ENCODE measurements around the gene UBL3. TPM values are rescaled to one million over a fixed set of nuclear protein-coding genes. Genes with fewer than 3 reads are reported as not detected.

The UBL3 gene
- total RNA-seq, 4 donors from 2014 or later, result 27.8 to 32.4 (median 29.4) TPM

GRCh38 chr13:29849731-29850212, 645 bp downstream of the UBL3 start:
- H3K27me3 ChIP-seq, result no peaks in the 10 kb centered on the region
- H3K27ac ChIP-seq, result peak overlapping the region; percentile 98 to 100 (median 100)
- H3K4me3 ChIP-seq, result peak overlapping the region; percentile 76 to 97 (median 95)
- ATAC-seq (peak; percentile 57 to 62), DNase-seq (peak; percentile 37 to 60)
- intact Hi-C loops (cut with DNase I; ENCODE audit: low total_unique reads), result loop anchor here (1.0 to 10.0 kb wide), 8 partner anchors 32 to 1313 kb away; partner anchors contain the start of genes HSPH1, SLC7A1 and USPL1
- H3K4me1 ChIP-seq, result peaks cover 34 to 36% of the 10 kb centered on the region in 2 donors
- no peak for TF ChIP-seq POLR2A (IDR thresholded peaks at IDR 0.05)
- TF ChIP-seq CTCF (IDR thresholded peaks at IDR 0.05 in 4 of 5, conservative IDR thresholded peaks at IDR 0.05 in 1 of 5), result no peak
- in situ Hi-C loops (cut with MboI; ENCODE audit: low sequenced_read_pairs in 4 of 4), result loop anchor here in 1 of 4 donors (5.0 to 10.0 kb wide), 2 partner anchors 263 to 765 kb away; partner anchors contain the start of gene USPL1
- H3K9me3 ChIP-seq, result no peaks in the 10 kb centered on the region
- H3K36me3 ChIP-seq, result no peaks in the 10 kb centered on the region

- intact Hi-C loops (cut with DNase I; ENCODE audit: low total_unique reads) (loop anchor here (1.0 to 10.0 kb wide), 2 partner anchors 254 to 768 kb away; partner anchors contain the start of genes SLC7A1 and USPL1), in situ Hi-C loops (cut with MboI; ENCODE audit: low sequenced_read_pairs in 4 of 4) (loop anchor here in 1 of 4 donors (5.0 to 10.0 kb wide), 2 partner anchors 263 to 766 kb away; partner anchors contain the start of gene USPL1)
- peaks cover 38 to 40% of the 10 kb centered on the region in 2 donors for H3K4me1 ChIP-seq
- H3K4me3 ChIP-seq, result peak overlapping the region; percentile 76 to 97 (median 95)
- H3K27ac ChIP-seq, result peak overlapping the region; percentile 98 to 100 (median 100)
- DNase-seq (no peak), ATAC-seq (peak; percentile 14 to 25)
- no peaks in the 10 kb centered on the region for H3K27me3 ChIP-seq
- TF ChIP-seq CTCF (IDR thresholded peaks at IDR 0.05 in 4 of 5, conservative IDR thresholded peaks at IDR 0.05 in 1 of 5) (no peak), POLR2A (IDR thresholded peaks at IDR 0.05) (no peak)
- no peaks in the 10 kb centered on the region for H3K36me3 ChIP-seq
- no peaks in the 10 kb centered on the region for H3K9me3 ChIP-seq
Observed at GRCh38 chr13:29849071-29849631, 1.3 kb downstream of the UBL3 start.

- Histone ChIP-seq H3K27ac (peak overlapping the region; percentile 70 to 100 (median 99)), H3K4me3 (peak overlapping the region; percentile 76 to 97 (median 95)), H3K9me3 (no peaks in the 10 kb centered on the region), H3K4me1 (peaks cover 40 to 50% of the 10 kb centered on the region in 2 donors), H3K27me3 (no peaks in the 10 kb centered on the region), H3K36me3 (no peaks in the 10 kb centered on the region)
- intact Hi-C loops (cut with DNase I; ENCODE audit: low total_unique reads), result loop anchor here (10.0 kb wide), 1 partner anchor 253 kb away; the partner anchor contains the start of gene SLC7A1
- in situ Hi-C loops (cut with MboI; ENCODE audit: low sequenced_read_pairs in 4 of 4), result loop anchor here in 1 of 4 donors (5.0 to 10.0 kb wide), 2 partner anchors 265 to 767 kb away; partner anchors contain the start of gene USPL1
- no peak for TF ChIP-seq CTCF (IDR thresholded peaks at IDR 0.05 in 4 of 5, conservative IDR thresholded peaks at IDR 0.05 in 1 of 5)
- no peak for TF ChIP-seq POLR2A (IDR thresholded peaks at IDR 0.05)
- DNase-seq, result no peak
- no peak for ATAC-seq
Observed at GRCh38 chr13:29847501-29847983, 2.9 kb downstream of the UBL3 start.

- Histone ChIP-seq H3K4me1 (peaks cover 40 to 50% of the 10 kb centered on the region in 2 donors), H3K4me3 (peak overlapping the region; percentile 76 to 97 (median 95)), H3K36me3 (no peaks in the 10 kb centered on the region), H3K27ac (peak overlapping the region; percentile 70 to 100 (median 99)), H3K27me3 (no peaks in the 10 kb centered on the region), H3K9me3 (no peaks in the 10 kb centered on the region)
- no peak for ATAC-seq
- in situ Hi-C loops (cut with MboI; ENCODE audit: low sequenced_read_pairs in 4 of 4), result loop anchor here in 1 of 4 donors (5.0 to 10.0 kb wide), 2 partner anchors 266 to 768 kb away; partner anchors contain the start of gene USPL1
- no peak for DNase-seq
- intact Hi-C loops (cut with DNase I; ENCODE audit: low total_unique reads), result loop anchor here (10.0 kb wide), 1 partner anchor 252 kb away; the partner anchor contains the start of gene SLC7A1
- TF ChIP-seq POLR2A (IDR thresholded peaks at IDR 0.05), result no peak
- TF ChIP-seq CTCF (IDR thresholded peaks at IDR 0.05 in 4 of 5, conservative IDR thresholded peaks at IDR 0.05 in 1 of 5), result no peak
Observed at GRCh38 chr13:29846475-29847256, 3.8 kb downstream of the UBL3 start.
